Anterior cingulate cortex (tissue), 58 donors: ENCODE data around the gene RACK1.

ENCODE experiments used
- DNase-seq, 58 donors: peaks; one replicate each; lab custom pipeline; 2025; lab: John Stamatoyannopoulos, UW

Gene RACK1

DNA sequence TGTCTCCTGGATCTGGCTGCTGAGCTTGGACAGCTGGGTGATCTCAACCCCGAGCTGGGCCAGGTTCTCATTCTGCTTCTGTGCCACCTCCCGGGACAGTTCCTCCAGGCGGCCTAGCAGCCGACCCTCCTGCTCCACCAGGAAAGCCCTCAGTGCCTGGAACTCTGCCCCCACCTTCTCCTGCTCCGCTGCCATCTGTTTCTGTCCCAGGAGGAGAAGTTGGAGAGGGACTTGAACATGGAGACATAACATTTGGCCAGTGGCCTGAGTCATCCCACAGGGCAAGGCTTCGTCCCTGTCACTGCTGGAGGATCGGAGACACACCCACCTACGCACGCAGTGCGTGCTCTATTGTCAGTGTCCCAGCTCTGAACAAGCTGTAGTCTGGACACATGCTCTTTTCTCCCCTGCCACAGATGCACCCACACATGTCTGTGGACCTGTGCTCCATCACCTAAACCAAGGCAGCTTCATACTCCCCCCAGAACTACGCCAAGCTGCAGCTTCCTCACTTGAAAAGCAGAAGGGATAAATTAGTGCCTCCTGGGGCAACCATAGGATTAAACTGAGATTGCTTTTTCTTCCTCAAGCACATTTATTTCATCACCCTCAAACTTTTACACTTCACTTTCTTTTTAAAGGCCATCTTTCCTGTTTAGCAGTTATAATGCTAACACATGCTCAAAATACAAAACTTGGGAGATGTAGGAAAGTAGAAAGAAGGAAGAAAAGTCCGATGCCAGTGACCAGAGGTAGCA is 43.6 kb downstream of the RACK1 start:
- no peak for DNase-seq

- DNase-seq: no peak
These were observed 44.7 kb downstream of the RACK1 start for GRCh38 chr5:181198905-181199519.

DNA sequence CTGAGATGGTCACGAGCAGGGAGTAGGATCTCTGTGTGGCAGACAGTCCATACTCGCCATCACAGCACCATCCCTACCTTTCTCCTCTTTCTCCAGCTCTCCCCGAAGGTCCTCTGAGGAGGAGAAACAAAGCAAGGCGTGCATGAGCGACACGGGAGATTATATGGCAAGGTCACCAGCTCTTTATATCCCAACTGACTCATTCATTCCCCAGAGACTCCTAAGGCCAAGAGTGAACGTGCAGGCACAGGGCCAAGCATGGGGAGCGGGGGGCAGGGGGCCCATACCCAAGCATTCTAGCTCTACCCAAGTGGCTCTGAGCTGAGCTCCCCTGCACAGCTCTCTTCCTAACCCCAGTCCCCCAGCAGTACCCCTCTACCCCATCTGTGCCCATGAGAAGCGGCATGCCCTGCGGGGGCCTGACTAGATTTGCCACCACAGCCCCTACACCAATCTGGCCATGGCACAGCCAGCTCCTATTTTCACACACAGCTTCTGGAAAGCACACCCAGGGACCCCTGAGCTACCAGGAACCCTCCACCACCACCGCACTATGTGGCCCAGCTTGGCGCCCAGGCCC is 45.5 kb downstream of the RACK1 start:
- no peak for DNase-seq

GRCh38 chr5:181197326-181197951 is 46.3 kb downstream of the RACK1 start:
- DNase-seq: no peak

- DNase-seq: no peak
These were observed 48.4 kb downstream of the RACK1 start for GRCh38 chr5:181195249-181195761.

- no peak for DNase-seq
These were observed 49.0 kb downstream of the RACK1 start for GRCh38 chr5:181194489-181195248.

GRCh38 chr5:181193656-181194055 is 50.0 kb downstream of the RACK1 start:
- no peak for DNase-seq

DNA sequence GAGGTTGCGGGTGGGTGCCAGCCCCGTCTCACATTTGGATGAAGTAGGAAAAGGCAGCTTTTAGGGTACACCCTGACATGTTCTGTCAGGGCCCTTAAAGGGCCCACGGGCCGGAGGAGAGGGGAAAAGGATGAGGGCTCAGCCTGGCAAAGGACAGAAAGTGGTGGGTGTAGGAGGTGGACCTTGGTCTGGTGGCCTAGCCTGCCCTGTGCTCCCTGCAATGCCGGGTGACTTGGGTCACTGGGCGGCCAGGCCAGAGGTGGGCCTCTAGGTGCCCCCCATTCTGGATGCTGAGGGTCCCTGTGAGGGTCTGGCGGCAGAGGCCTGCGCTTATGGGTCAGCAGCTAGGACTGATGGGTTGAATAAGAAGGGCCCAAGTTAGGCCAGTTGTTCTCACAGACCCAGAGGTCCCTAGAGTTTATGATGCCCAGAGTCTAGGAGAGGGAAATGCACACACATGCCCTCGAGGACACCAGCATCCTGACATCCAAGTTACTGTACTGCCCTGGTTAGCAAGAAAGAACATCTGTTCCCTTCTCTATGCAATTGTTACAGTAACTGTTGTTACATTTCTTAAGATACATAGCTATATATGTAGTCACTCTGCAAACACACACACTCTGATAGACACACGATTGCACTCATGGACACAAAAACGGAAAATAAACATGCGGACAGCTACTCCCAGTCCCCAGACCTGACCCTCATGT is 51.2 kb downstream of the RACK1 start:
- DNase-seq: no peak

DNA sequence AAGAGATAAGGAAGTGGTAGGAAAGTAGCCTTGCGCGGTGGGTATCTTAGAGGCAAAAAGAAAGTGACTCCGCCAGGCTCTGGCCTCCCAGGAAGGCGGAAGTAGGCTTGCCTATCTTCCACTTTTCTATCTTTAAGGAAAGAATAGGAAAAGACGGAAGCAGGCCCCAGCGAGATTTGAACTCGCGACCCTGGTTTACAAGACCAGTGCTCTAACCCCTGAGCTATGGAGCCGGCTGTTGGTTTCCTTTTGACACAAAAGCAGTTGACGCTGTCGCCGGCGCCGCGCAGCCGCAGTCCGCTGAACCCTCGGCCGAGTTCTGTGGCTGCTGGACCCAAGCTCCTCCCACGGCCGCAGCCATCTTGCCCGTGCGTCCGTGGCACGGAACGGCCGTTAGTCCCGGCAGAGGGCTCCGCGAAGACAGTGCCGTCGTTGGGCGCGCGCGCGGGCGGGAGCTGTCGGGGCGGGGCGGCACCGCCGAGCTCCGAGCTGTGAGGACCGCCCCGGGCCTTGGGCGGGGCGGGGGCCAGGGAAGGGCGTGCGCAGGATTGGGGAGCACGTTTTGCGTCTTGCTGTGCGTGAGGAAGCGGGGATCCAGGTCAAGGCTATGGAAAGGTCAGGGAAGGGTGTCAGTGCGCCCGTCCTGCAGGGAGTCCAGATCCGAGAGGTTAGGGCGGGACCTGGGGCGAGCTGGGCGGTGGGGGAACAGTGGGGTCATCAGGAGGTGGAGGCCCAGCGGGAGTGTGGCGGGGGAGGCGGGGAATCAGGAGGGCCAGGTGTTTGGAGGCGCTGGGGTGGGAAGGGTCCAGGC is 52.0 kb downstream of the RACK1 start:
- DNase-seq: no peak

GRCh38 chr5:181190711-181191525 is 52.8 kb downstream of the RACK1 start:
- no peak for DNase-seq

DNA sequence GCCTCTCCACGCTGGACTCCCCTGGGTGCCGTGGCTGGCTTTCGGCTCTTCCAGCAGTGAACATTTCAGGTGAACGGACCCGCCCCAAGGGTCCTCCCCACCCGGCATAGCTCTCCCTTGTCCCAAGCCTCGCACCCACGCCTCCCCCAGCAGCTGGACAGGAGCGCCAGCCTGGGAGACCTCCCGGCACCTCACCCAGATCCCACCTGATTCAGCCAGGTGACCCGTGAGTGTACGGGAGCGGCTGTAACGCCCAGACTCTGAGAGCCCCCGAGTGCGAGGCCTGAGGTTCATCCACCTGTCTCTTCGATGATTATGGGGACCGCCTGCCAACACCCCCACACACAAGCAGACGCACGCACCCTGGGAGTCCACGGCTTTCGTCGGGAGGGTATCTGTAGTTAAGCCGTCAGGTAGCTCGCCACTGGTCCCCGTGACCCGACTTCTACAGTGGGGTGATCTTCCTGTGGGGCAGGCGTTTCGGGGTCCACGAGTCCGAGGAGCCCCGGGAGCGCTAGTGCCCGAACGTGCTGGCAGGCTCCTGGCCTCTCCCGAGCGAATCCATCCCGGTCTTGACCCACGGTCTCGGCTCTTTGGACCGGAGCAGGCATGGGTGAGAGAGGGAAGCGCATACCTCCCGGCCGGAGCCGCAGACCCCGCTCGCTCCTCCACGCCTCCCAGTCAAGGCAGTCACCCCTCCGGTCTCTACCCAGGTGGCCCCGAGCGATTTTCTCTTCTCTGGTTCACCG is 53.6 kb downstream of the RACK1 start:
- DNase-seq: no peak

DNA sequence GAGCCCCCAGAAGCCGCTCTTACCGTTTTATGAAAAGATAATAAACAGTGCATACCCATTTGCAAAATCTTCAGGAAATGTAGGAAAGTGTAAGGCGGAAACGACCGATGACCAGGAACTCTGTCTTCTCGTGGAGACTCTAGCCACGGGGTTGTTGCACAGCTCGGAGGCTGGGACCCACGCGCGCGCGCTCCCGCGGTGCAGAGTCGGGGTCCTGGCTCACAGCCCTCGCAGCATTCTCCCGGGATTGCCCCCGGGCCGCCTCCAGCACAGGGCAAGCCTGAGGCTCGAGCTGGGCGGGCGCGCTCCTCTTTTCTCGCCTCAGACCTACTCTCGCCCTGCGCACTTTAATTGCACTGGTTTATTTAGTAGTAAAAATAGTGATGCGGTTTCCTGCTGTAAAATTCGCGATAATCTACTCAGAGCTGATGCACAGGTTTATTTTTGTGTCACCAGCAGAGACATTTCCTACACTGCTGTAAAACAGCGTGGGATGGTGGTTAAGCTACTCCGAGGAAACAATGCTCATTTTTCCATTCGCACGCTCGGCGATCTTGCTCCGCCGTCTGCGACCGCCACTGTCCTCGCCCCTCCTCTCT is 54.2 kb downstream of the RACK1 start:
- DNase-seq: no peak

DNA sequence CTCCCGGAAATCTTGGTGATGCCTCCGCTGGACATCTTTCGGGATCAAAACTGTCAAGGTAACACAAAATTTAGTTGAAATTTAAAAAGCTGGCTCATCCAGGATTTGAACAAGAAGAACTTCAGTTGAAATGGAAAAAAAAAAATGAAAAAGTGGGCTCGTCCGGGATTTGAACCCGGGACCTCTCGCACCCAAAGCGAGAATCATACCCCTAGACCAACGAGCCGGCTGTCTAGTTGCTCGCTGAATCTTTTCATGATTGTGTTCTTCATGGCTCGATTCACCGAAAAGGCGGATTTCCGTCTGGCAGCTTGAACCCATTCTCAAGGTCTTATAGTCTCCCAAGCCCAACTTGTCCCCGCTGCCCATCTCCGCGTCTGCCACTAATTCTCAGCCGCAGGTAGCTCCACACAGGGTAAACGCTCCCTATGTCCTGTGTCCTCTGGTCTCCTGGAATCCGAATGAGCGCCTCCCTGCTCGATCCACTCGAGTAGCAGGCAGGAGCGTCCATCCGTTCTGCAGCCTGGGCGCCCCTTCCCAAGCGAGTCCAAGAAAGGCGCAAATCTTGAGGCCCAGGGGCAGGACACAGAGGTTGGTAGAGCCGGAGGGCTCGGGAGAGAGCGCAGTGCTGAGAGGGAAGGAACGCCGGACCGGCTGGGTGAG is 54.9 kb downstream of the RACK1 start:
- no peak for DNase-seq

DNA sequence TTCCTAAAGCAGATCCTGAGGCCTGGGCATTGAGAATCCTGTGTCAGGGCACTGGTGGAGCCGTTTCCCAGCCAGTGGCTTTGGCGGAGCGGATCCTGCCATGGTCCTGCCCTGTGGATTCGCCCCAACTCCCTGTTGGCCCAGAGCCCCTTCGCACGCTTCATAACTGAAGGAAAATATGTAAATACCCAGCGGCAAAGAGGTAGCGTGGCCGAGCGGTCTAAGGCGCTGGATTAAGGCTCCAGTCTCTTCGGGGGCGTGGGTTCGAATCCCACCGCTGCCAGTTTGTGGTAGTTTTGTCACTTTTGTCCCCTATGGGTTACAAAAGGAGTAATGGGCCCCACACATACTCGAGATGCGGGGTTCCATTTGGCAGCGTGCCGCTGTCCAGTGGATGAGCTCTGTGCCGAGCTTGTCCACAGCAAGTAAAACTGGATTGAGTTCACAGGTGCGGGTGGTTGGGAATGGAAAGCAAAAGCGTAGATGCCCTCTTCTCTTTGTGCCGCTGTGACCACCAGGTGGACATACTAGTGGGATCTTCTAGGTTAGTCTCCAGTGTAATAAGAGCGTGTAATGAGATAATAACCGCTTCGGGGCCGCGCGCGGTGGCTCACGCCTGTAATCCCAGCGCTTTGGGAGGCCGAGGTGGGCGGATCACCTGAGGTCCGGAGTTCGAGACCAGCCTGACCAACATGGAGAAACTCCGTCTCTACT is 56.0 kb downstream of the RACK1 start:
- no peak for DNase-seq

GRCh38 chr5:181186986-181187499 is 56.7 kb downstream of the RACK1 start:
- no peak for DNase-seq
